K562 (cell line): Measurements from ENCODE around the gene HLF. TPM values are rescaled to one million over a fixed set of nuclear protein-coding genes. Genes with fewer than 3 reads are reported as not detected.
A peak's percentile ranks its signal among the peaks of the same experiment; 100 is the strongest.

Experiments used
- ATAC-seq: fragments of 200-7000 bp; cut with Tn5 transposase; 3 replicates; pipeline ENCODE4 v1.9.1; 2020; ENCODE audit warnings: moderate library complexity
- BruUV-seq: library from RNA; stranded (reverse); fragments of 400-500 nt; replicated peaks from 2 replicates; lab custom pipeline; 2021; lab: Mats Ljungman, UMichigan
- CTCF ChIA-PET: fragments of 300-600 bp; formaldehyde crosslinking; extraction: SDS; loops from one replicate; lab custom pipeline; 2021; ENCODE audit warnings: low intra/inter-chr PET ratio; lab: Yijun Ruan, JAX
- POLR2A ChIA-PET: fragments of 300-600, 350-650 bp; sonication (Branson Sonifier 250); formaldehyde crosslinking; extraction: SDS; loops from one replicate; lab custom pipeline; 2021; ENCODE audit warnings: antibody characterized with exemption, inconsistent platforms; lab: Yijun Ruan, JAX
- DNase-seq, 4 experiments: peaks; one replicate each; pipeline versions ENCODE4 v3.0.0 to v3.0.0-alpha.2; 2011 to 2018; ENCODE audit warnings: low spot score in 3 of 4, mixed read lengths in 3 of 4; ENCODE audit errors: extremely low read depth in 1 of 4
- FAIRE-seq: peaks from 2 replicates; lab custom pipeline; 2011; peaks lifted over from hg19 to GRCh38; lab: Jason Lieb, UNC
- H2AFZ ChIP-seq: 2 replicates; pipeline ENCODE4 v1.6.0; 2011; ENCODE audit warnings: low read depth, low read length, control low read depth, inconsistent platforms
- H3K27ac ChIP-seq: fragments of 200-600 bp; 3 replicates; pipeline ENCODE4 v1.8.0; 2011; ENCODE audit warnings: low read depth, mild to moderate bottlenecking, control low read depth, inconsistent platforms, low read length, moderate library complexity, mixed read lengths; ENCODE audit errors: extremely low read depth
- H3K27me3 ChIP-seq, 2 experiments: fragments of 300-600 bp in 1 of 2; 2 replicates in 1 of 2; 3 replicates in 1 of 2; pipeline versions ENCODE4 v1.6.0 to v1.8.0; 2011; ENCODE audit warnings: inconsistent platforms in 2 of 2, low read length in 2 of 2, mild to moderate bottlenecking in 1 of 2, mixed read lengths in 1 of 2, moderate library complexity in 1 of 2; ENCODE audit not compliant: control insufficient read depth in 2 of 2, insufficient read depth in 2 of 2
- H3K36me3 ChIP-seq: fragments of 300-600 bp; 3 replicates; pipeline ENCODE4 v1.8.0; 2011; ENCODE audit warnings: mild to moderate bottlenecking, low read length, inconsistent platforms; ENCODE audit not compliant: control insufficient read depth, insufficient read depth
- H3K4me1 ChIP-seq, 2 experiments: fragments of 200-600 bp in 1 of 2; replicated peaks in 1 of 2; 2 replicates in 1 of 2; 3 replicates in 1 of 2; pipeline versions ENCODE4 v1.5.1 to v1.8.0; 2011; ENCODE audit warnings: inconsistent platforms in 2 of 2, low read length in 2 of 2, mild to moderate bottlenecking in 1 of 2, mixed read lengths in 1 of 2, moderate library complexity in 1 of 2; ENCODE audit not compliant: control insufficient read depth in 2 of 2, insufficient read depth in 2 of 2
- H3K4me2 ChIP-seq: 2 replicates; pipeline ENCODE4 v1.6.1; 2011; ENCODE audit warnings: low read length, control low read depth, inconsistent platforms, mixed read lengths; ENCODE audit not compliant: insufficient read depth
- H3K4me3 ChIP-seq: fragments of 200-600 bp; sonication (generic), shearing (Covaris generic); 2 replicates; pipeline ENCODE4 v1.5.1; 2016; ENCODE audit warnings: control low read depth, inconsistent platforms
- H3K79me2 ChIP-seq: fragments of 200-600 bp; 3 replicates; pipeline ENCODE4 v1.8.0; 2011; ENCODE audit warnings: low read length, inconsistent platforms; ENCODE audit not compliant: control insufficient read depth, insufficient read depth
- H3K9ac ChIP-seq, 2 experiments: 2 replicates each; pipeline versions ENCODE4 v1.6.0 to v1.6.1; 2011; ENCODE audit warnings: low read depth in 2 of 2, low read length in 2 of 2, control low read depth in 1 of 2, inconsistent platforms in 1 of 2, mild to moderate bottlenecking in 1 of 2, mixed read lengths in 1 of 2; ENCODE audit not compliant: insufficient read depth in 1 of 2
- H3K9me1 ChIP-seq: one replicate; pipeline ENCODE4 v1.6.0; 2011; ENCODE audit warnings: inconsistent platforms, mild to moderate bottlenecking, low read length, moderate library complexity; ENCODE audit not compliant: control insufficient read depth, insufficient read depth
- H3K9me3 ChIP-seq: replicated peaks from 2 replicates; pipeline ENCODE4 v1.5.1; 2011; ENCODE audit warnings: low read depth, low read length, inconsistent platforms; ENCODE audit not compliant: control insufficient read depth, insufficient read depth
- H4K20me1 ChIP-seq: replicated peaks from 2 replicates; pipeline ENCODE4 v1.6.1; 2011; ENCODE audit warnings: low read length, inconsistent platforms, mixed read lengths; ENCODE audit not compliant: control insufficient read depth, insufficient read depth
- CBX1 ChIP-seq: sonication (generic); IDR thresholded peaks from 2 replicates; pipeline ENCODE4 v1.6.1; 2016; ENCODE audit warnings: antibody characterized with exemption, low read depth, mild to moderate bottlenecking
- CBX2 ChIP-seq: fragments of 200-600 bp; sonication (generic); IDR thresholded peaks from one replicate; pipeline ENCODE4 v1.6.1; 2012; ENCODE audit warnings: mild to moderate bottlenecking, low read length, inconsistent platforms; ENCODE audit not compliant: insufficient read depth, poor library complexity, severe bottlenecking
- CLOCK ChIP-seq: fragments of 250-450 bp; sonication (Bioruptor Pico); IDR thresholded peaks from 2 replicates; pipeline ENCODE4 v1.4.0; 2020; ENCODE audit warnings: mild to moderate bottlenecking, moderate library complexity, borderline replicate concordance
- FOXA3 ChIP-seq, 2 experiments: fragments of 450-650 bp in 1 of 2; sonication (generic) in 1 of 2; formaldehyde crosslinking; IDR thresholded peaks in 1 of 2; conservative IDR thresholded peaks in 1 of 2; 2 replicates each; pipeline versions ENCODE4 v1.4.0 to v1.8.0; 2020 to 2022; ENCODE audit warnings: mild to moderate bottlenecking in 2 of 2, missing genetic modification reagents in 1 of 2
- SMAD3 ChIP-seq: fragments of 450-650 bp; formaldehyde crosslinking; conservative IDR thresholded peaks from 2 replicates; pipeline ENCODE4 v1.4.0; 2020; ENCODE audit warnings: mild to moderate bottlenecking
- SMARCB1 ChIP-seq: IDR thresholded peaks from 2 replicates; pipeline ENCODE4 v1.6.1; 2011; ENCODE audit warnings: improper control_type of control experiment, low read depth; ENCODE audit not compliant: insufficient read length
- U2AF2 ChIP-seq: fragments of 200-400 bp; formaldehyde crosslinking; optimal IDR thresholded peaks from 2 replicates; pipeline ENCODE3; 2017; ENCODE audit warnings: low read depth, mild to moderate bottlenecking, low read length
- ZBTB2 ChIP-seq: fragments of 450-650 bp; IDR thresholded peaks from 2 replicates; pipeline ENCODE4 v1.6.1; 2016; ENCODE audit warnings: antibody characterized with exemption
- ZNF274 ChIP-seq: IDR thresholded peaks from 2 replicates; pipeline ENCODE4 v1.6.1; 2011; ENCODE audit warnings: low read depth, mild to moderate bottlenecking, low read length, moderate library complexity, borderline replicate concordance
- ZNF644 ChIP-seq: fragments of 200-800 bp; sonication (Bioruptor generic); IDR thresholded peaks from 2 replicates; pipeline ENCODE4 v1.6.1; 2016; ENCODE audit warnings: low read depth, missing genetic modification characterization, missing compliant biosample characterization
- ZNF695 ChIP-seq: fragments of 450-650 bp; formaldehyde crosslinking; IDR thresholded peaks from 2 replicates; pipeline ENCODE4 v1.4.0; 2020; ENCODE audit warnings: mild to moderate bottlenecking, moderate library complexity
- WGBS: fragments of 100-300 bp; shearing (Covaris generic); methylation state at CpG from one replicate; pipeline ENCODE4 v1.1.6; 2016; ENCODE audit warnings: low coverage, mixed read lengths; ENCODE audit not compliant: insufficient coverage; ENCODE audit errors: missing lambda C conversion rate; 5-methylcytosine and 5-hydroxymethylcytosine counted together
- in situ Hi-C: fragments of 300-500 bp; cut with MboI; formaldehyde crosslinking; loops from 4 replicates; pipeline ENCODE4 v1.15.0; 2018; ENCODE audit warnings: inconsistent platforms, mixed read lengths
- intact Hi-C: fragments of 100-400 bp; cut with micrococcal nuclease; formaldehyde crosslinking; loops from 2 replicates; pipeline ENCODE4 v1.14.2; 2022
- polyA plus RNA-seq, 8 experiments: library from polyadenylated mRNA; depleted of rRNA in 4 of 8; stranded (reverse) in 5 of 8; unstranded in 3 of 8; fragments of >200 nt; fragmentation: Nextera tagmentation in 2 of 8; fragmentation: Illumina TruSeq in 1 of 8; extraction: Ambion mirVana in 2 of 8; extraction: Trizol in 1 of 8; gene quantifications; 2 replicates each; pipeline versions ENCODE4 v1.2.1 to v1.2.3, GENCODE V29; 2011 to 2014; ENCODE audit warnings: inconsistent platforms in 1 of 8, missing spikeins in 1 of 8
- total RNA-seq, 7 experiments: library from RNA; depleted of rRNA in 6 of 7; stranded (reverse); fragments of >200 nt in 6 of 7; fragmentation: Illumina TruSeq in 2 of 7; extraction: Trizol in 2 of 7; gene quantifications; 2 replicates each; pipeline versions ENCODE4 v1.2.1 to v1.2.3, GENCODE V29; 2011 to 2021; ENCODE audit warnings: low replicate concordance in 1 of 7
- TF ChIP-seq, protein P1 (sequence below): fragments of 250-450 bp; sonication (Bioruptor Pico); IDR thresholded peaks from 2 replicates; pipeline ENCODE4 v1.8.0; 2022; ENCODE audit warnings: moderate library complexity, mild to moderate bottlenecking, inconsistent platforms
- TF ChIP-seq, protein P2 (sequence below): sonication (generic); formaldehyde crosslinking; IDR thresholded peaks from 2 replicates; pipeline ENCODE4 v1.8.0; 2022; ENCODE audit warnings: mild to moderate bottlenecking, missing genetic modification reagents

Gene HLF
- total and polyA plus RNA-seq, 9 of the 15 experiments (the other 6 are each of a cell fraction or from before 2014, with no cell fraction given): 0.03 to 0.24 (median 0.09) TPM

DNA sequence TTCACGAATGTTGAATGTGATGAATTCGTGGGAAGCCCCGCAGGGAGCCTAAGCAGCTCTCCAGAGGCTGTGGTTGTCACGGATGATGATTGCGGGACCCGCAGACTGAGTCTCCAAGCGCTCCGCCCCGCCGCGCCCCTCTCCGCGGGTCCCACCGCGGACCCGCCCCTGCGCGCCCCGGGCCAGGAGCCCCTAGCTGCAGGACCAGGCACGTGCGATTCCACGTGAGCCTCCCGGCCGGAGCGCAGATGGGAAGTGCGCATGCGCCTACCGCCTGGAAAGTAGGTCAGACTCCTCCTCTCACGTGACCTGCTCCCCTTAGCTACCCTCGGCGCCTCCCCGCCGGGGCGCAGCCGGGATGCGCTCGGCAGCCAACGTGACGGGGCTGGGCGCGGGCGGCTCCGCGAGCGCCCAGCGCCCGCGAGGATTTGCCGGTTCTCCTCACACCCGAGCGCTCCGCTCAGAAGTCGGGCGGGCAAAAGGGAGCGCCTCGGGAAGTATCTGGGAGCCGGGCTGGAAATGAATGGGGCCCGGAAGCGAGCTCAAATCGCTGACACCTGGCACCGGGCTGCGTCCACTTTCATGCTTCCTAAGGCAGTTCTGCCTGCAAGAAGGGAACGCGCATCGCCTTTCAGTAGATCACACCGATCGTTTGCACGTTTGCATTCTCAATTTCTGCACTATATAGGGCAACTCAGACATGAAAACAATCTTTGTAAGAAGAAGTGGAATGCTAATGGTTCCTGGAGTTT, 26.4 kb upstream of the HLF start:
- peak; percentile 93 for FAIRE-seq
- Histone ChIP-seq H3K9me1 (no peaks in the 10 kb centered on the region), H3K27me3 (no peaks in the 10 kb centered on the region), H2AFZ (peak overlapping the region; percentile 94), H3K4me3 (peak overlapping the region; percentile 52), H3K9ac (peak overlapping the region; percentile 37 to 85; a peak in 3 of 4 replicates), H3K79me2 (no peaks in the 10 kb centered on the region), H3K36me3 (no peaks in the 10 kb centered on the region), H3K27ac (peak overlapping the region; percentile 41; the same call in 2 of the 3 replicates), H3K4me2 (peak overlapping the region; percentile 85), H3K9me3 (peaks cover 4% of the 10 kb centered on the region; the same call in 1 of the 2 replicates), H3K4me1 (peaks cover 11 to 14% of the 10 kb centered on the region in 2 experiments; a peak in 4 of 5 replicates), H4K20me1 (no peaks in the 10 kb centered on the region)
- peak; percentile 93 to 99 (median 98) for DNase-seq
- in situ Hi-C loops (no loop called here), intact Hi-C loops (loop anchor here (1.0 to 10.0 kb wide), 2 partner anchors 26 to 106 kb away; partner anchors contain the start of gene HLF)
- 4% methylated on average over 40 of the region's 68 CpGs for WGBS
- POLR2A ChIA-PET: interaction anchor here (1.1 to 1.3 kb wide), 3 partner anchors 9 to 18 kb away, joined by 3 to 7 read pairs (median 3); no protein-coding TSS in a partner anchor
- peak; percentile 99 for ATAC-seq
- BruUV-seq: no TSS peak
- CTCF ChIA-PET: no interaction called here
- TF ChIP-seq, protein P1, sequence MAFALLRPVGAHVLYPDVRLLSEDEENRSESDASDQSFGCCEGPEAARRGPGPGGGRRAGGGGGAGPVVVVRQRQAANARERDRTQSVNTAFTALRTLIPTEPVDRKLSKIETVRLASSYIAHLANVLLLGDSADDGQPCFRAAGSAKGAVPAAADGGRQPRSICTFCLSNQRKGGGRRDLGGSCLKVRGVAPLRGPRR (CRISPR knock-in tag): no peak
- TF ChIP-seq ZNF274: no peak
- TF ChIP-seq SMARCB1: no peak
- no peak for TF ChIP-seq SMAD3 (CRISPR knock-in tag)
- no peak for TF ChIP-seq CBX2
- TF ChIP-seq, protein P2, sequence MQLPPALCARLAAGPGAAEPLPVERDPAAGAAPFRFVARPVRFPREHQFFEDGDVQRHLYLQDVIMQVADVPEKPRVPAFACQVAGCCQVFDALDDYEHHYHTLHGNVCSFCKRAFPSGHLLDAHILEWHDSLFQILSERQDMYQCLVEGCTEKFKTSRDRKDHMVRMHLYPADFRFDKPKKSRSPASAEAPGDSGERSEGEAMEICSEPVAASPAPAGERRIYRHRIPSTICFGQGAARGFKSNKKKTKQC (CRISPR knock-in tag): peak; percentile 90; the same call in 1 of the 2 replicates
- peak; percentile 99 for TF ChIP-seq CLOCK
- TF ChIP-seq FOXA3 (CRISPR knock-in tag; conservative IDR thresholded peaks at IDR 0.05 in 1 of 2, IDR thresholded peaks at IDR 0.05 in 1 of 2): peak in 1 of 2 experiments; percentile 68; a peak in 1 of 4 replicates
- no peak for TF ChIP-seq ZNF695
- no peak for TF ChIP-seq U2AF2
- TF ChIP-seq ZNF644 (tag): no peak
- peak; percentile 43; the same call in 1 of the 2 replicates for TF ChIP-seq CBX1
- TF ChIP-seq ZBTB2: peak; percentile 59; the same call in 1 of the 2 replicates
